NB4 (cell line): Measurements from ENCODE around the gene ZNF615.
"Not testable (repeated sequence)": the region's sequence is repeated elsewhere in the genome, so short reads cannot be mapped to it uniquely, and the experiment has no call there.

Experiments used
- CTCF ChIP-seq: IDR thresholded peaks from one replicate; pipeline ENCODE4 v1.5.1; 2012; ENCODE audit warnings: low read depth, low read length
- MYC ChIP-seq: IDR thresholded peaks from 2 replicates; pipeline ENCODE4 v1.6.1; 2011; ENCODE audit warnings: low read depth, low read length
- POLR2A ChIP-seq: IDR thresholded peaks from 2 replicates; pipeline ENCODE4 v1.6.1; 2011; ENCODE audit warnings: mild to moderate bottlenecking; ENCODE audit not compliant: insufficient read length; ENCODE audit errors: extremely low read depth

- TF ChIP-seq MYC, CTCF, POLR2A: not testable (repeated sequence)
Observed at GRCh38 chr19:51957846-51958245, 50.2 kb downstream of the ZNF615 start.
